Mononuclear cell (primary cell): ENCODE measurements around the gene LIPT1. TPM values are rescaled to one million over a fixed set of nuclear protein-coding genes. Genes with fewer than 3 reads are reported as not detected.
"Not testable (repeated sequence)": the region's sequence is repeated elsewhere in the genome, so short reads cannot be mapped to it uniquely, and the experiment has no call there.

Experiments
- H3K27me3 ChIP-seq: 2 replicates; pipeline ENCODE4 v1.6.0; 2011; ENCODE audit warnings: low read length, control low read depth; ENCODE audit not compliant: insufficient read depth
- H3K4me1 ChIP-seq: 2 replicates; pipeline ENCODE4 v1.5.1; 2011; ENCODE audit warnings: mild to moderate bottlenecking, low read length, control low read depth; ENCODE audit not compliant: insufficient read depth
- H3K4me3 ChIP-seq: 2 replicates; pipeline ENCODE4 v1.5.1; 2011; ENCODE audit warnings: mild to moderate bottlenecking, low read length, moderate library complexity
- H3K9me3 ChIP-seq: 2 replicates; pipeline ENCODE4 v1.5.1; 2011; ENCODE audit warnings: low read depth, mild to moderate bottlenecking, control low read depth, low read length
- total RNA-seq: library from RNA; depleted of rRNA; stranded (reverse); fragments of >200 nt; gene quantifications from one replicate; pipeline ENCODE4 v1.2.3, GENCODE V29; 2012

LIPT1 gene
- total RNA-seq, 1 donor, result 16.4 TPM

DNA sequence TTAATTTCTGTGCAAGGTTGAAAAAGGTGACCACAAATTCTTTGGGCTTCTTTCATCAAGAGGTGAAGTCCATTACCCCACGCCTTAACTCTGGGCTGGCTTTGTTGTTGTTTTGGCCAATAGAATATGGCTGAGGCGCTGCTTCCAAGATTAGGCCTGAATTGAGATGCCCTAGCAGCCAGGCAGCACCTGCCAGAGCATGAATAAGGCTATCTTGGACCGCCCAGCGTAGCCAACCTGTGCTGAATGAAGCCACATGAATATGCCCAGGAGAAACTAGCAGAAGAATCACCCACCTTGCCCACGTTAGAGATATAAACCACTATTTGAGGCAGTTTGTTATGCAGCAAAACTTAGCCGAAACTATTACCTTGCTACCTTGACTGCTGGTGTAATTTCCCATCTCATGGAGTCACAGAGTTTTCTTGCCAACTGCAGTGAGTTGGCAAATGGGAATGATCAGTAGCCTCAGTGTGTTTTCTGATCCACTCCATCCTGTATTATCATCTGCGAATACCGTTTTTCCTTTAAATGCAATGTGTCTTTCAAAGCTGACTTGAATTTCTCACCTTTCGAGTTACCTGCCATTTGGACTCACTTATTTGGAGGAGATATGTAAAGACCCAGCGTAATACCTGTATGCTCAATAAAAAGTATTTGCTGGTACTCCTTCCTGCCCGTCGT is 704 bp upstream of the LIPT1 start:
- Histone ChIP-seq H3K4me3 (peak overlapping the region; percentile 90), H3K27me3 (no peaks in the 10 kb centered on the region)

DNA sequence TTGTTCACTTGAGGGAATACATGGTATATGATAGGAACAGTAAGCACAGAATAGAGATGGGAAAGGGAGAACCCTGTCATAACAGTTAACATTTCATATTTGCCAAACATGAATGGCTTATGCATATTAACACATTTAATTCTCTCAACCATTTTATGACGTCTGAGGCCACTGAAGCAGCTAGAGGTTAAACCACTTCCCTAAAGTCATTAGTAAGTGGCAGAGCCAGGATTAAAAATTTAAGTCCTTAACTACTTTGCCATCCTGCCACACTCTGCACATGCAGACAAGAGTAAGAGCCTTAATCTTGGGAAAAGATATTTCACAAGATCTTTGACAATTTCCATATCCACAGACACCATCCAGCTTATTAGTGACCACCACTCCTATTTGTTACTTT is 2.1 kb downstream of the LIPT1 start:
- H3K9me3 ChIP-seq, result no peaks in the 10 kb centered on the region
- peaks cover 20% of the 10 kb centered on the region for H3K4me1 ChIP-seq
- no peak overlapping the region for H3K4me3 ChIP-seq
- no peaks in the 10 kb centered on the region for H3K27me3 ChIP-seq

More for the DNA sequence above, 704 bp upstream of the LIPT1 start:
- Histone ChIP-seq H3K9me3 (no peaks in the 10 kb centered on the region), H3K4me1 (peaks cover 25% of the 10 kb centered on the region)

DNA sequence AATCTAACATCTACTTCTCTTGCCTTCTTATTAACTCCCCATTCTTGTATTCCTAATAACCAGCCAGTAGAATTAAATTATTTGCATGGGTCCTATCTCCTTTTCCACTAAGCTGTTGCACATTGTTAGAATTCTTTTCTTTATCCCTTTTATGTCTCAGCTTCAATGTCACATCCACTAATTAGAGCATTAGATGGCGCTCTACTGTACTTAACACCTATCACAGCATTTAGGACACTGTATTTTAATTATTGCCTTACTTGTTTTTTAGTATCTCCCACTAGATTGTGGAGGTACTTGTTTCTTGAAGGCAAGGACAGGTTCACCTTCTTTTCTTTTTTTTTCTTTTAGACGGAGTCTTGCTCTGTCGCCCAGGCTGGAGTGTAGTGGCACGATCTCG is 3.8 kb downstream of the LIPT1 start:
- Histone ChIP-seq H3K9me3 (no peaks in the 10 kb centered on the region), H3K4me3 (no peak overlapping the region), H3K4me1 (peaks cover 20% of the 10 kb centered on the region), H3K27me3 (no peaks in the 10 kb centered on the region)

DNA sequence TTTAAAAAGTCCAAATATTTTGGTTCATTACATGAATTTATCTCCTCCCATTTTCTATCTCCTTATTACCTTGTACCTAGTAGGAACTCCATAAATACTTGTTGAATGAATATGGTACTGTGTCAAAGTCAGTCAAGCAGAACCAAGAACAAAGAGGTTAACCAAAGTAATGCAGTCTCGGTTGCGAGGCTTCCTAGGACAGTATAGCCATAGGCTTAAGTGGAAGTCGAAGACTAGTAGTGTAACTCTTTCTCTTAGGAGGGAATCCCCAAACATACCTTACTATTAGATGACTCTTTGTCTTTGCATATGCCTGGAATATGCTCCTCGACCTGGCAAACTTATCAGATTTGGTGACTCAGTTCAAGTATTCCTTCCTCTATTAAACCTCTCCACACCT is 4.8 kb downstream of the LIPT1 start:
- Histone ChIP-seq H3K9me3 (no peaks in the 10 kb centered on the region), H3K27me3 (no peaks in the 10 kb centered on the region), H3K4me1 (peaks cover 11% of the 10 kb centered on the region), H3K4me3 (no peak overlapping the region)

DNA sequence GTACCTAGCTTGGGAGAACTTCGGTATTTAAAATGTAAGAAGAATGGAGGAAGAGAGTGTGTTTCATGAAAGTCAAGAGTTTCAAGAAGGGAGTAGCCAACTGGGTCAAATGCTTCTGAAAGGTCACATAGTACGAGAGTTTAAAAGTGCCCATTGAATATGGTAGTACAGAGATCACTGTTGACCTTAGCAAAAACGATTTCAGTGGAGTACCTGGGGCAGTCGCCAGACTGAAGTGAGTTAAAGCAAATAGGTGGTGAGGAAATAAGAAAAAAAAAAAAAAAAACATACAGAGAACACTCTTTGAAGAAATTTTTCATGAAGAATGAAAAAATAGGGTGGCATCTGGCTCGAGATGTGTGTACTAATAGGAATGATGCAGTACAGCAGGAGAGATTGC is 11.5 kb downstream of the LIPT1 start:
- no peaks in the 10 kb centered on the region for H3K9me3 ChIP-seq

DNA sequence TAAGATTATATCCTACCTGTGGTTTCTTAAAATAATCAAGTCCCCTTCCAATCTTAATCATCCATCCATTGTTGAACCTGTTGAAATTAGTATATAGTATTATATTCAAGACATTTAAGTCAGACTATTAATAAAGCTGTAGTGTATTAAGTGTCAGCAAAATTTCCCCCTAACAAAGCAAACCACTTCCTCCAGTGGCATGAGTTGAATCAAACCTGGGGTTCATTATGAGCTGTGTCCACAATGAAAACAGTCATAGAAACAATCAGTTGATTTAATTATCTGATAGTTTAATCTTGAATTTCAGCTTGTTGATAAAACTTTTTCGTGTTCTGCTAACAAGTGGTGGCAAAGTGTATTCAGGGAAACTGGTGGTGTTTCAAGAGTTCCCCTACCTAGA is 14.8 kb downstream of the LIPT1 start:
- H3K4me1 ChIP-seq, result no peaks in the 10 kb centered on the region
- no peaks in the 10 kb centered on the region for H3K27me3 ChIP-seq
- H3K9me3 ChIP-seq, result no peaks in the 10 kb centered on the region
- H3K4me3 ChIP-seq, result no peak overlapping the region

More for the DNA sequence above, 11.5 kb downstream of the LIPT1 start:
- Histone ChIP-seq H3K4me3 (no peak overlapping the region), H3K4me1 (no peaks in the 10 kb centered on the region), H3K27me3 (no peaks in the 10 kb centered on the region)

DNA sequence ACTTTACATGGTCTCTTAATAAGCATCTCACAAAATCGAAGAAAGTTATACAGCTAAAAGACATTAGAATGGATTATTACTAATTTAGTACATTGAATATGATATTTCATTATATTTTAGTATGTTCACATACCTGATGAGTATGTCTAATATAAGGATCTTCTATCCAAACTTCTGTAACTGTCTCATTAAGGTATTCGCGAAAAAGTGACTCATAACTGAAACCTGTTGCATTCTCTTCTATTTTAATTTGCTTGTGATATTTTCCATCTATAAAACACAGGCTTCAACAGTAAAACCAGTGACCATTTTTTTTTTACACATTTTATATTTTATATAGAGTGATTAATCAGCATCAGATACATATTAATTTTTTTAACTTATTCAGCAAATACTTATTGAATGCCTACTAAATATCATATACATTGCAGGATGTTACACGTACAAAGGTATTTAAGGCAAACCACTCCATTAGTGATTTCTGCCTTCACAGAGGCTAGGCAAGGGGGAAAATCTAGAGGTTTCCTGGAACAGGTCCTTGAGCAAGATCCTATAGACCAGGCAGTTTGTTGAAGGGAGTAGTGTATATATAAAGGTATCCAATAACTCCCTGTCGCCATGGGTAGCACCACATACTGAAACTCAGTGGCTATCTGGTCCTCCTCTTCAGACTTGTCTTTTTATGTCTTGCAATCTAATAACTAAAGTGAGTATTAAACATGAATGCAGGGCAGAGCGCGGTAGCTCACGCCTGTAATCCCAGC is 16.8 kb downstream of the LIPT1 start:
- Histone ChIP-seq H3K4me1 (no peaks in the 10 kb centered on the region), H3K4me3 (no peak overlapping the region), H3K27me3 (no peaks in the 10 kb centered on the region), H3K9me3 (no peaks in the 10 kb centered on the region)

DNA sequence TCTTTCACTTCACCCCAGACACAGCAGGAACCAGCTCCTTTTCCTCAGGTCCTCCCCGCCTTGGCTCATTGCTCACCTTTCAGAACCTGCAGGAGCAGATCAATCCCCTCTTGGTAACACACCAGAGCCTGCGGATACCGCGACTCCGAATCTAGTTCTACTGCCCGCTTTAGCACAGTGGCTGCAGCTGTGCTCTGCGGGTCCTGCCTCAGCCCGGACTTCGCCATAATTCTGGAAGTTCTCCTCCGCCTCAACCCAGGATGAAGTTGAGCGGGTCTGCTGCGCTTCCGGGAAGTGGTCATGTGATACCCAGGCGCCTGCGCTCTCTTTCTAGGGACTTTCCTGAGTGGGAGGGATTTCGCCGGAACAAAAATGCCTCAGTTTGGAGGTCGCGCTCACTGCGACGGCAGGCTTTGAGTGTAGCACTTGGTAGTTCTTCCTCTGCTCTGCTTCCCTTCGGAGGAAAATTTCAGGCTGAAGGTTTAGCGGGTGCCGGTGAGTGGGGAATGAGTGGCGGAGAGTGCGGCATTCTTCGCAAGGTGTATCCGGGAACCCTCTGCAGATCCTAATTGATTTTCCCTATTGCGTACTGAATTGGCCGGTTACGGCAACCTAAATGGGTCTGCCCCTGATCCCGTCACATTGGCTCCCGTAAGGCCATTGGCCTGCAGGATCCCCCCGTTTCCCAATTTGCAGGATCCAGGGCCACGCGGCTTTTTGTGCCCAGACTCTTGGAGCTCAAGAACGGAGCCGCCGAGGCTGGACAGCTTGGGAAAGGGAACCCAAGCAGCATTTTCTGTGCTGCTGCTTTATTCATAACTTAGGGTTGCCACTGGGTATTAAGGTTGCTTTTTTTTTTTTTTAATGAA is 26.2 kb downstream of the LIPT1 start, which contains the start of the genes MITD1 and MRPL30:
TSS of gene MITD1 (minus strand) at position 304 of the 869 bp plus-strand sequence. CDS start at position 227, 77 bp downstream.
TSS of gene MRPL30 (plus strand) at position 430 of the 869 bp plus-strand sequence. CDS start 5,020 bp downstream, outside the sequence.
- peaks cover 33% of the 10 kb centered on the region for H3K4me1 ChIP-seq
- H3K4me3 ChIP-seq, result peak within 1 kb of the TSS; percentile 58
- H3K27me3 ChIP-seq, result no peaks in the 10 kb centered on the region
- H3K9me3 ChIP-seq, result no peaks in the 10 kb centered on the region

DNA sequence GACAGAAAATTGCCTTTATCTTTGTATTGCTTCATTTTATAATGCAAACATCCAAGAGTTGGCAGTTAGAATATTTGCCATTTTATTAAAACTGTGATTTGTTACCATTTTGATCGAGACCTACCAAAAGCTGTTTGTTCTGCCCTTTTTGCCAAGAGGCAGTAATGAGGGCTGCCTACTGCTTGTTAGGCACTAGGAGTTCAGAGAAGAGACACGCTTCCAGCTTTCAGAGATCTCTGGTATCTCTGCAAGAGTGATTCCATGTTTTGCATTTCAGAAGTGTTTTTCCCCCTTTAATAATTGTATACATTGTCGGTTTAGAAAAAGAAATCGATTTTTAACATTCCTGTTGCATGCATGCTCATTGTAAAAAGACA is 26.8 kb downstream of the LIPT1 start:
- H3K27me3 ChIP-seq, result no peaks in the 10 kb centered on the region
- H3K4me1 ChIP-seq, result peaks cover 33% of the 10 kb centered on the region
- H3K4me3 ChIP-seq, result peak overlapping the region; percentile 58
- H3K9me3 ChIP-seq, result no peaks in the 10 kb centered on the region

DNA sequence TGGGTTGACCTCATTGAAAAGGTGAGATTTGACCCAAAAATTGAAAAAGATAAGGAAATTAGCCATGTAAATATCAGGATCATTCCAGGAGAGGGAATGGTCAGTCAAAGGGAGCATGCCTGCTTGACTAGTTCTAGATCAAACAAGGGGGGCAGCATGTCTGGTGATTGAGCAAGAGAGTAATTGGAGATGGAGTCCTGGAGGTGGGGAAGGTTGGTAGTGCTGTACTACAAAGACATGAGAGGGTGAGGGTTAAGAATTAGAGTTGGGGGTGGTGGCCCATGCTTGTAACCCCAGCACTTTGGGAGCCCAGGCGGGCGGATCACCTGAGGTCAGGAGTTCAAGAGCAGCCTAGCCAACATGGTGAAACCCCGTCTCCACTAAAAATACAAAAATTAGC is 28.3 kb downstream of the LIPT1 start:
- H3K4me3 ChIP-seq, result no peak overlapping the region
- H3K4me1 ChIP-seq, result peaks cover 30% of the 10 kb centered on the region
- no peaks in the 10 kb centered on the region for H3K27me3 ChIP-seq
- no peaks in the 10 kb centered on the region for H3K9me3 ChIP-seq

DNA sequence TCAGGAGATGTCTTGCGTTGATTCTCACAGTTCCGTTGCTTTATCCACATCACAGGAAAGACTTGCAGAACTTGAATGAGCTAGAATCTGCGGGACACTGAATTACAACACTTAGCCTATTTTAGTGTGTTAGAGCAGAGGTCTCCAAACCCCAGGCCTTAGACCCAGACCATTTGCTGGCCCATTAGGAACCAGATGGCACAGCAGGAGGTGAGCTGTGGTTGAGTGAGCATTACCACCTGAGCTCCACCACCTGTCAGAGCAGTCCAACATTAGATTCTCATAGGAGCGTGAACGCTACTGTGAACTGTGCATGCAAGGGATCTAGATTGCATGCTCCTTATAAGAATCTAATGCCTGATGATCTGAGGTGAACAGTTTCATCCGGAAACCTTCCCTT is 30.0 kb downstream of the LIPT1 start:
- Histone ChIP-seq H3K4me1 (peaks cover 16% of the 10 kb centered on the region), H3K9me3 (no peaks in the 10 kb centered on the region), H3K27me3 (no peaks in the 10 kb centered on the region), H3K4me3 (no peak overlapping the region)

DNA sequence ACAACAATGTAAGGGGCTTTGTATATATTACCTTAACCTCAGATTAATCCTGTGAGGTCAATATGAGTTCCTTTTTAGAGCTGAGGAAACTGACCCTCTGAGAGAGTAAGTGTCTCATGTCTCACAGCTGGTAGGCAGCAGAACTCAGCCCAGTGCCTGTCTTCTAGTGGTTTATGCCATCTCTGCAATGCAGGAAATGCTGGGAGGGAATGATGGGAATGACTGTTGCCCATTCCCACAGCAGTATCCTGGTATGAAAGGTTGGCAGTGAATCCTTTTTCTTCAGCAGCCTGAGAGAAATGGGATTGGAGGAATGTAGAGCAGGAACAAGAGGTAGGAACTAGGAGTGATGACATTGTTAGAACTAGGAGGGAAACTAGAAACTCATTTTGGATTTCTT is 32.2 kb downstream of the LIPT1 start:
- Histone ChIP-seq H3K27me3 (no peaks in the 10 kb centered on the region), H3K4me3 (no peak overlapping the region), H3K4me1 (peaks cover 6% of the 10 kb centered on the region), H3K9me3 (no peaks in the 10 kb centered on the region)

DNA sequence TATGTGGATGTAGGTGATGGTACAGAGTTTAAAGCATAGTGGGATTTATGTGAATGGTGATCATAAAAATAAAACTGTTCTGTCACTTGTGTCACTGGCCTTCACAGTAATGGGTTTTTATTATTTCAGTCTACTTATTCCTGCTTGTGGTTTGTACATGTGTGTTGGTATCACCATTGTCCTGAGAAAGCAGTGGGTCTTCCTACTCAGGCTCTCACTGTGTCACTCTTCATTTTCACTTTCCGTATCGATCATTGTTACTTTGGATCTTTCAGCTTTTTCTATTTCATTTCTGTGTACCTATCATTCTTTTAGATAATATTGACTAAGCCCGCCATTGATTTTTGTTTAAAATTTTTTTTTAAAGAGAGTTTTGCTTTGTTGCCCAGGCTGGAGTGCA is 33.6 kb downstream of the LIPT1 start:
- H3K9me3 ChIP-seq, result no peaks in the 10 kb centered on the region
- H3K4me3 ChIP-seq, result no peak overlapping the region
- H3K4me1 ChIP-seq, result no peaks in the 10 kb centered on the region
- no peaks in the 10 kb centered on the region for H3K27me3 ChIP-seq

DNA sequence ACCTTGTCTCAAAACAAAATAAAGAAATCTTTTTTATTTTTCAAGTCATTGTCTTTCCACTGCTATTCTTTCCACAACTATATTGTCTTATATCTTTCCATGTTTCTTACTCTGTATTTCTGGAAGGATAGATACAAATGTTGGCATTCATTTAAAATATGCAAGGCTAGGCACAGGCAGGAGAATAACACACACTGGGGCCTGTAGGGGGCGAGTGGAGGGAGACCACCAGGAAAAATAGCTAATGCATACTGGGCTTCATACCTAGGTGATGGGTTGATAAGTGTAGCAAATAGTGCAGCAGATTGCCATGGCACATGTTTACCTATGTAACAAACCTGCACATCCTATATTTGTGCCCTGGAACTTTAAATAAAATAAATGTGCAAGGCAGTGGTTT is 35.8 kb downstream of the LIPT1 start:
- H3K4me1 ChIP-seq, result no peaks in the 10 kb centered on the region
- no peaks in the 10 kb centered on the region for H3K9me3 ChIP-seq
- H3K4me3 ChIP-seq, result no peak overlapping the region
- H3K27me3 ChIP-seq, result no peaks in the 10 kb centered on the region

DNA sequence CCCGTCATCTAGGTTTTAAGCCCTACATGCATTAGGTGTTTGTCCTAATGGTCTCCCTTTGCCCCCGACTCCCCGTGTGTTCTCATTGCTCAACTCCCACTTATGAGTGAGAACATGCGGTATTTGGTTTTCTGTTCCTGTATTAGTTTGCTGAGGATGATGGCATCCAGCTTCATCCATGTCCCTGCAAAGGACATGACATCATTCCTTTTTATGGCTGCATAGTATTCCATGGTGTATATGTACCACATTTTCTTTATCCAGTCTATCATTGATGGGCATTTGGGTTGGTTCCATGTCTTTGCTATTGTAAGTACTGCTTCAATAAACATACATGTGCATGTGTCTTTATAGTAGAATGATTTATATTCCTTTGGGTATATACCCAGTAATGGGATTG is 37.6 kb downstream of the LIPT1 start:
- not testable (repeated sequence) for H3K9me3 ChIP-seq, H3K4me3 ChIP-seq, H3K4me1 ChIP-seq, H3K27me3 ChIP-seq
